Hepatocyte (in vitro differentiated cells): ENCODE results near the gene SLAMF7. TPM values are rescaled to one million over a fixed set of nuclear protein-coding genes. Genes with fewer than 3 reads are reported as not detected.

Experiments used
- DNase-seq: peaks from one replicate; pipeline ENCODE4 v3.0.0-alpha.2; 2016; ENCODE audit warnings: low spot score
- H2AFZ ChIP-seq: fragments of 200-600 bp; sonication (generic); 2 replicates; pipeline ENCODE4 v1.6.0; 2016; ENCODE audit warnings: antibody characterized with exemption, mild to moderate bottlenecking
- H3K27ac ChIP-seq: fragments of 200-600 bp; sonication (generic); 2 replicates; pipeline ENCODE4 v1.5.1; 2016; ENCODE audit warnings: mild to moderate bottlenecking
- H3K27me3 ChIP-seq: fragments of 200-600 bp; sonication (generic); 2 replicates; pipeline ENCODE4 v1.6.1; 2016
- H3K36me3 ChIP-seq: fragments of 200-600 bp; sonication (generic); replicated peaks from 2 replicates; pipeline ENCODE4 v1.5.1; 2016; ENCODE audit warnings: low read depth; ENCODE audit not compliant: insufficient read depth
- H3K4me1 ChIP-seq: fragments of 200-600 bp; sonication (generic); 2 replicates; pipeline ENCODE4 v1.5.1; 2016; ENCODE audit warnings: mild to moderate bottlenecking, moderate library complexity; ENCODE audit not compliant: insufficient read depth
- H3K4me2 ChIP-seq: fragments of 200-600 bp; sonication (generic); 2 replicates; pipeline ENCODE4 v1.6.0; 2016
- H3K4me3 ChIP-seq: fragments of 200-600 bp; sonication (generic); 2 replicates; pipeline ENCODE4 v1.5.1; 2016; ENCODE audit warnings: mild to moderate bottlenecking
- H3K79me2 ChIP-seq: fragments of 200-600 bp; sonication (generic); 2 replicates; pipeline ENCODE4 v1.6.0; 2017; ENCODE audit warnings: mild to moderate bottlenecking
- H3K9me2 ChIP-seq: fragments of 200-600 bp; sonication (generic); replicated peaks from 2 replicates; pipeline ENCODE4 v1.6.0; 2017; ENCODE audit warnings: mild to moderate bottlenecking; ENCODE audit not compliant: insufficient read depth
- H3K9me3 ChIP-seq: fragments of 200-600 bp; sonication (generic); 2 replicates; pipeline ENCODE4 v1.5.1; 2016; ENCODE audit warnings: low read depth, mild to moderate bottlenecking
- H4K20me1 ChIP-seq: fragments of 200-600 bp; sonication (generic); 2 replicates; pipeline ENCODE4 v1.6.0; 2016; ENCODE audit warnings: mild to moderate bottlenecking; ENCODE audit not compliant: insufficient read depth, poor library complexity, severe bottlenecking
- CTCF ChIP-seq: fragments of 200-600 bp; sonication (generic); IDR thresholded peaks from 2 replicates; pipeline ENCODE4 v1.5.1; 2016; ENCODE audit warnings: antibody characterized with exemption, mild to moderate bottlenecking; ENCODE audit not compliant: poor library complexity
- EZH2 ChIP-seq: fragments of 200-600 bp; sonication (generic); IDR thresholded peaks from 2 replicates; pipeline ENCODE4 v1.6.1; 2016; ENCODE audit warnings: antibody characterized with exemption, mild to moderate bottlenecking, borderline replicate concordance
- EZH2phosphoT487 ChIP-seq: fragments of 200-600 bp; sonication (generic); IDR thresholded peaks from one replicate; pipeline ENCODE4 v1.6.1; 2018; ENCODE audit warnings: antibody characterized with exemption, mild to moderate bottlenecking, low read depth, moderate library complexity; ENCODE audit not compliant: unreplicated experiment, severe bottlenecking
- WGBS: methylation state at CpG from one replicate; pipeline ENCODE4 v1.1.6; 2016; ENCODE audit warnings: low lambda C conversion rate; ENCODE audit errors: missing lambda C conversion rate; 5-methylcytosine and 5-hydroxymethylcytosine counted together
- polyA plus RNA-seq: library from polyadenylated mRNA; unstranded; fragments of >200 nt; fragmentation: Nextera tagmentation; extraction: Ambion mirVana; gene quantifications from 2 replicates; pipeline ENCODE4 v1.2.1, GENCODE V29; 2016
- total RNA-seq: library from RNA; depleted of rRNA; stranded (reverse); fragments of >200 nt; gene quantifications from 2 replicates; pipeline ENCODE4 v1.2.3, GENCODE V29; 2014

Gene SLAMF7
- total and polyA plus RNA-seq, 2 experiments from 2014 or later = 0.07 TPM; not detected in 1

GRCh38 chr1:160779626-160780397, 40.8 kb downstream of the SLAMF7 start:
- no peaks in the 10 kb centered on the region for H3K36me3 ChIP-seq
- no peaks in the 10 kb centered on the region for H3K27me3 ChIP-seq
- H3K4me1 ChIP-seq = peaks cover 14% of the 10 kb centered on the region
- TF ChIP-seq EZH2phosphoT487 (no peak), CTCF (peak; percentile 31), EZH2 (no peak)
- H3K9me3 ChIP-seq = no peaks in the 10 kb centered on the region
- no peaks in the 10 kb centered on the region for H4K20me1 ChIP-seq
- H3K79me2 ChIP-seq = no peaks in the 10 kb centered on the region
- no peak overlapping the region for H2AFZ ChIP-seq
- peak; percentile 27 for DNase-seq
- no peaks in the 10 kb centered on the region for H3K9me2 ChIP-seq
- no peak overlapping the region for H3K4me3 ChIP-seq
- H3K27ac ChIP-seq = peak overlapping the region; percentile 88
- WGBS = 91% methylated on average over 18 of the region's 18 CpGs
- H3K4me2 ChIP-seq = no peak overlapping the region

- Histone ChIP-seq H3K36me3 (no peaks in the 10 kb centered on the region), H3K4me3 (no peak overlapping the region), H3K79me2 (no peaks in the 10 kb centered on the region), H3K27me3 (no peaks in the 10 kb centered on the region), H3K9me2 (no peaks in the 10 kb centered on the region), H3K27ac (peak overlapping the region; percentile 88), H3K9me3 (no peaks in the 10 kb centered on the region), H3K4me1 (peaks cover 14% of the 10 kb centered on the region), H2AFZ (no peak overlapping the region), H3K4me2 (no peak overlapping the region), H4K20me1 (no peaks in the 10 kb centered on the region)
- no peak for DNase-seq
- 78% methylated on average over 2 of the region's 2 CpGs for WGBS
- TF ChIP-seq EZH2 (no peak), EZH2phosphoT487 (no peak), CTCF (no peak)
Measured at GRCh38 chr1:160780398-160780755, 41.3 kb downstream of the SLAMF7 start.

- no peaks in the 10 kb centered on the region for H4K20me1 ChIP-seq
- H3K27me3 ChIP-seq = no peaks in the 10 kb centered on the region
- H3K4me1 ChIP-seq = peaks cover 14% of the 10 kb centered on the region
- H3K36me3 ChIP-seq = no peaks in the 10 kb centered on the region
- peak overlapping the region; percentile 65 for H2AFZ ChIP-seq
- DNase-seq = peak; percentile 68
- TF ChIP-seq EZH2 (no peak), EZH2phosphoT487 (no peak), CTCF (no peak)
- H3K4me2 ChIP-seq = peak overlapping the region; percentile 35
- WGBS = 54% methylated on average over 8 of the region's 8 CpGs
- H3K79me2 ChIP-seq = no peaks in the 10 kb centered on the region
- no peak overlapping the region for H3K4me3 ChIP-seq
- no peaks in the 10 kb centered on the region for H3K9me3 ChIP-seq
- H3K9me2 ChIP-seq = no peaks in the 10 kb centered on the region
- H3K27ac ChIP-seq = peak overlapping the region; percentile 88
Measured at GRCh38 chr1:160781186-160781766, 42.2 kb downstream of the SLAMF7 start.
